RPMI8226 (cell line): ENCODE results near the gene COMTD1.

ENCODE experiments used
- DNase-seq: peaks from one replicate; pipeline ENCODE4 v3.0.0-alpha.2; 2015

COMTD1 gene

GRCh38 chr10:75235375-75236177, at the start of gene COMTD1:
Gene COMTD1, minus strand, starts transcription at chr10:75235957. Its CDS starts 29 bp downstream, at chr10:75235928.
- peak; percentile 94 for DNase-seq

GRCh38 chr10:75283671-75284470, 48.1 kb upstream of the COMTD1 start:
- no peak for DNase-seq

- no peak for DNase-seq
These were observed 47.4 kb upstream of the COMTD1 start for GRCh38 chr10:75283078-75283670.

DNA sequence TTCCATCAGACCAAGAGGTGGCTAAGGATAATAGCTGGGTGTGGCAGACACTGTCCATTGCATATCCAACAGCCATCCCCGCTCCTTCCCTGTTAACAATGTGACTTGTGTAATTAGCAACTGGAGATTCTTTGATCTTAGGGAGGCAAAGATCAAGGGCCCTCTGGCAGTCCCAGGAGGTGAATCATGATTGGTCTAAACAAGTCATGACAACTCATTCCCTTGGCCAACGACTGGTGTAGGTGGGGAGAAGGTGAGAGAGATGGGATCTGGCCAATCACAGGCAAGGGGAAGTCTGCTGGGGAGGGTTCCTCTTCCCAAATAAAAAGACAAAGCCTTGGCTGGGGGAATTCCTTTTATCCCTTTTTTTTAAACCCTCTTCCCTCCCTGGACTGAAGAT, 46.2 kb upstream of the COMTD1 start:
- no peak for DNase-seq

DNA sequence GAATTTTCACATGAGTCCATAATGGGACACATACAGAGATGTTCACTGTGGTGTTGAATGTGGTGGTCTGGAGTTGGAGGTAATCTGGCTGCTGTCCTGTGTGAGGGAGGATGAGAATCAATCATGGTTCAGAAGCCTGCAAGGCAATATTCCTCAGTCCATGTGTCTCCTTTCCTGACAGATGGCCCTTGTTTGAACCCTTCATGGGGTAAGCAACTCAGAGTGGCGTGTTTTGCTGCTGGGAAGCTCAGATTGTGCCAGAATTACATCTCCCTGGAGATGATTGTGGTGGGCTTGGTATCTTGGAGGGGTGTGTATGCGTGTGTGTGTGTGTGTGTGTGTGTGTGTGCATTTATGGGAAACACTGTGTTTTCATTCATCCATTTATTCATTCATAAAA, 44.5 kb upstream of the COMTD1 start:
- no peak for DNase-seq

GRCh38 chr10:75276069-75276872, 40.5 kb upstream of the COMTD1 start:
- no peak for DNase-seq

- DNase-seq: no peak
These were observed 37.1 kb upstream of the COMTD1 start for GRCh38 chr10:75272896-75273295.

DNA sequence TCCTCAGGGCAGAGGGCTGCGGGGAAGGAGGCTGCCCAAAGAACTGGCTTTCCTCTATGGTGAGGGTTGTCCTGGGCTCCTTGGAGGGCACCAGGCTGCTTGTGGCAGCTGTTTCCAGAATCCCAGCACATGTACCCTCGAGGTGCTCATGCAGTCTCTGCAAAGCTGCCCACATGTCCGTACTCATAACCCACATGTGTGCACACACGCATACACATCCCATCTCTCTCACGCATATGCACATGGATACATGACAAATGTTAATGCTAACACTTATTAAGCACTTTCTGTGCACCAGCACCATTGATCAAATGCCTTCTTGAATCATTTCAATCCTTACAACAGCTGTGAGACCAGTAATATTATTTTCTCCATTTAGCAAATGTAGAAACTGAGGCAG, 36.3 kb upstream of the COMTD1 start:
- DNase-seq: no peak

DNA sequence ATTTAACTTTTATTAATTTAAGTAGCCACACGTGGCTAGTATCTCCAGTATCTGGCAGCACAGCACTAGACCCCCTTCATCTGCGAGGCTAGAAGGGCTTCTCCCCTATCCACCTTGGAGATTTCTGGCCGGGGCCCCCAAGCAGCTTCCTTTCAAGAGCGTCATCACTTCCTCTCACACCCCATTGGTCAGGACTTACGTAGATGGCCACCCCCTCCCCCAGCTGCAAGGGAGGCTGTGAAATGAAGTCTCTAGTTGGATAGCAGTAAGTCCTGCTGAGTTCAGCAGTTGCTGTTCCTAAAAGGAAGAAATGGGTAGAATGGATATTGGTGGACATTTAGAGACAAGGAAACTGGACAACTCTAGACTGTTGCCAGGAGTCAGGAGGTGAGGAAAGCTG, 33.8 kb upstream of the COMTD1 start:
- DNase-seq: no peak

DNA sequence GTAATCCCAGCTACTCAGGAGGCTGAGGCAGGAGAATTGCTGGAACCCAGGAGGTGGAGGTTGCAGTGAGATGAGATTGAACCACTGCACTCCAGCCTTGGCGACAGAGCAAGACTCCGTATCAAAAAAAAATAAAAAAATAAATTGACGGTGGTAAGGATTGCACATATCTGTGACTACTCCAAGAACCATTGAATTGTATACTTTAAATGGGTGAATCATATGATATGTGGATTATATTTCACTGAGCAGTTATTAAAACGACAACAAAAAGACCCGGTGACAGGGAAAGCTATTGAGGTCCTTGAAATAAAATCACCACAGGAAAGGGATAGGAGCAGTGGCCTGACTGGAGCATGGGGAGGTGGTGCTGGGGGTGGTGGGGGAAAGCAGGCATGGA, 31.2 kb upstream of the COMTD1 start:
- DNase-seq: no peak

- no peak for DNase-seq
These were observed 30.1 kb upstream of the COMTD1 start for GRCh38 chr10:75265856-75266255.

GRCh38 chr10:75263806-75264205, 28.0 kb upstream of the COMTD1 start:
- no peak for DNase-seq

- DNase-seq: no peak
These were observed 26.3 kb upstream of the COMTD1 start for GRCh38 chr10:75261813-75262705.

DNA sequence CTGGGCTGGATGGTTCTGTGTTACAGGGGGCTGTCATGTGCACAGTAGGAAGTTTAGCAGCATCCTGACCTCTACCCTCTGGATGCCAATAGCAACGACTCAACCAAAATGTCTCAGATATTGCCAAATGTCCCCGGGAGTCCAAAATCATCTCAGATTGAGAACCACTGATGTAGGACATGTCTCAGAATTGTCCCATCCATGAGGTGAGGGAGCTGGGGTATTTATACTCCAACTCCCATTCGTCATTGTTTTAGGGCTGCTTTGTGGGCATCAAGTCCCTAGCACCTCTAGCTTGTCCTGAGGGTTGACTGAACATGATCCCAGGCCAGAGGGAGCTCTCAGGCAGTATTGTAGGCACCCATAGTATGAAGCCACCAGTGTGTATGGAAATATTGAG, 25.2 kb upstream of the COMTD1 start:
- no peak for DNase-seq

- no peak for DNase-seq
These were observed 19.0 kb upstream of the COMTD1 start for GRCh38 chr10:75254739-75255138.

DNA sequence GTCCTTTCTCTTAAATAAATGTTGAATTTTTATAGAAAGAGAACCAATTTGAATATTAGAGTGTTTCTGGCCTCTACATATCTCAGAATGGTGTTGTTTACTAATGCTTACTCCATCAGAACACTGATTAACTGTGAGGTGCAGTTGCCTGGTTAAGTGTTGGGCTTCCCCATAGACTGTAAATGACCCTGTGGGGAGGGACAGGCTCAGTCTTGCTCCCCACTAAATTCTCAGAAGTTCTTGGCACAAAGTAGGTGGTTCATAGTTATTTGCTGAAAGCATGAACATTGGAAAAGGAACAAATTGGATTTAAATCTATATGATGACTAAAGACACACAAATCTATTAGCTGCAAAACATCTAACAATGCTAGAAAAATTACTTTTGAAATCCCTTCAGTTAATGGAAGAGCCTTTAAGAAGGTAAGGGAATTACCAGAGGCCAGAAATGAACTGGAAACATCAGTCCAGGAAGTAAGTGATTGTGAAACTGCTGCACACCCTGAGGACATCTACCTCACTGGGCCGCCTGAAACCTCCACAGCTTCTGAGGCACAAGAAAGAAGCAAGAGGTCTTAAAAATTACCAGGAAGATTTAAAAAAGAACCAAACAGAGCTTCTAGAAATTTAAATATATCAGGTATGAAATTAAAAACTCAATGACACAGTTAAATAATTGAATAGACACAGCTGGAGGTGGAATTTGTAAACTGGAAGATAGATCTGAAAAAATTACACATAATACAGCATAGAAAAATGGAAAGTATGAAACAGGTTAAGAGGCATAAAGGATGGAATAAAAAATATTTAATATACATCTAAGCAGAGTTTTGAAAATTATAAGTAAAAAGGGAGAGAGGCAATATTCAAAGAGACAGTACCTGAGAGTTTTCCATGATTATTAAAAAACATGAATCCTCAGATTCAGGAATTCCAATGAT, 17.8 kb upstream of the COMTD1 start:
- no peak for DNase-seq

DNA sequence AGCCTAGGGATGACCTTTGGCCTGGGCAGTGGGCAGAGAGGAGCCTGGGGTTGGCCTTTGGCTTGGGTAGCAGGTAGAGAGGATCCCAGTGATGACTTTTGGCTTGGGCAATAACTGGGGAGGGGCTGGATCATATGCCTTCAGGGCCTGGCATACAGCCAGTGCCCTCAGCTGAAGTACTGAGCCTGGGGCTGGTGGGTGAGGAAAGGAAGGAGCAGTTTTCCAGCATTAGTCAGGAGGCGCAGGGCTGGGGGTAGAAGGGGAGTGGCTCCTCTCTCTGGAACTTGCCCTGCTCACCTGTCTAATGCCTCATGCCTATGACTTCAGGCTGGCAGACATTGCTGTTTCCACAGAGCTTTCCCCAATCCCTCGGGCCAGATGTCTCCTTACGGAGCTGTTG, 15.2 kb upstream of the COMTD1 start:
- DNase-seq: no peak

DNA sequence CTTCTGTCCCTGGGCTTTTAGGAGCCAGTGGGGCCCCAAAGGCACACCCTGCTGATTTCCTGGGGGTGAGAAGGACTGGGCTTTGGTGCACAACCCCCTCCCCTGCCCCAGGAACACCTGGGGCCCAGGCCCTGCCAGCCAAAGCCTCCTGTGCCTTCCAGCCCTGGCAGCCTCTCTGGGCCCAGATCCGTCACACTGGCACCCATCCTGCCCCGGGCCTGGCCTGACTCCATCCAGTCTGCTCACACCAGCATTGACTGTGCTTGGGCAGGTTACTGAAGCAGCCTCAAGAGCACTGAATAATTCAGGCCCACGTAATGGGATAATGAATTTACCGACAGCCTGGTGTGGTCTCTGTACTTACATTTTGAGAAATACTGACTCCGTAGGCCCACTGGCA, 12.0 kb upstream of the COMTD1 start:
- no peak for DNase-seq

- no peak for DNase-seq
These were observed 10.7 kb upstream of the COMTD1 start for GRCh38 chr10:75246506-75246905.

DNA sequence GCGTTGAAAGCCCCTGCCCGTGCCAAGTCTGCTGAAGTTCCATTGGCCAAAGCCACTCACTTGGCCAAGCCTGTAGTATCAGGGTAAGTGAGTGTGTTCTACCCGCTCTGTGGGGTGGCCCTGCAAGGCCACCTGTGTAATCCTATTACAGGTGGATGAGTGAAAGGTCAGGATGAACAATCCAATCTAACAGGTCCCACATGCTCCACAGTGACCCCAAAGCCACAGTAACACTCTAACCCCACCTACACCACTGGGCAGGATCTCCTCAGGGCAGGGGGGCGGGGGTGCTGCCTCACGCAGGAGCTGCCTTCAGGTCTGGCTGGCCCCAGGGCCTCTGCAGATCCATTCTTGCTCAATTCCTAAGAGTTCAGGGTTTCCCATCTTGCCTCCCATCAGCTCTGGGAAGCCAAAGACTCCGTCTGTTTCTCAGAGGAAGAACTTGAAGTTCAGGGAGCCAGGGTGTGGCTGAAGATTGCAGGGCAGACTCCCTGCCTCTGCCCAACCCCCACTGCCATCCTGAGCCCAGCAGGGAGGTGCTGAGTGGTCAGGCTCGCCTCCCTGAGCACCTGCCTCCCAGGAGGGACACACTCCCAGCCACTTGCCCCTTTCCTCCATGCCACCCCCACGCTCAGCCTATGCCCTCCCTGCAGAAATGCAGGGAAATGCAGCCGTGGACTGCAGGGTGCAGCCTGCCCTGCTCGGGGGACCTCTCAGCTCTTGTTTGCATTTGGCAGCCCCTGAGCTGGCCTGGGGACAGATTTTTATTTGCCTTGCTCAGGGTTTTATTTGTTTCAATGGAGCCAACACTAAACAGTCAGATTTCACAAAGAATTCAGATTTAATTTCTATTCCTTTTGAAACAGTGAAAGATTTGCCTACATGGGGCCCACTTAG, 9.8 kb upstream of the COMTD1 start:
- DNase-seq: no peak
